OCI-LY1 (cell line): ENCODE measurements around the gene PIGV.

Experiments
- H2AFZ ChIP-seq: fragments of 200-600 bp; sonication (generic), shearing (Covaris generic); 2 replicates; pipeline ENCODE4 v1.6.0; 2014; ENCODE audit warnings: antibody characterized with exemption, mild to moderate bottlenecking, low read length
- H3F3A ChIP-seq: fragments of 200-600 bp; sonication (generic), shearing (Covaris generic); 2 replicates; pipeline ENCODE4 v1.6.0; 2014; ENCODE audit warnings: mild to moderate bottlenecking, antibody characterized with exemption, low read length, moderate library complexity; ENCODE audit not compliant: insufficient read depth
- H3K27ac ChIP-seq: fragments of 200-600 bp; sonication (generic); 2 replicates; pipeline ENCODE4 v1.5.1; 2014; ENCODE audit warnings: low read length, mixed run types, mild to moderate bottlenecking, low read depth; ENCODE audit not compliant: poor library complexity, severe bottlenecking
- H3K27me3 ChIP-seq: fragments of 200-600 bp; sonication (generic); 2 replicates; pipeline ENCODE4 v1.6.0; 2014; ENCODE audit warnings: antibody characterized with exemption, mild to moderate bottlenecking, low read length, moderate library complexity; ENCODE audit not compliant: insufficient read depth
- H3K36me3 ChIP-seq: fragments of 200-600 bp; sonication (generic); 2 replicates; pipeline ENCODE4 v1.6.1; 2014; ENCODE audit warnings: mild to moderate bottlenecking, antibody characterized with exemption, low read length, moderate library complexity, mixed read lengths; ENCODE audit not compliant: insufficient read depth
- H3K4me1 ChIP-seq: fragments of 200-600 bp; sonication (generic); 2 replicates; pipeline ENCODE4 v1.5.1; 2014; ENCODE audit warnings: mild to moderate bottlenecking, low read length, moderate library complexity; ENCODE audit not compliant: insufficient read depth, severe bottlenecking
- H3K4me2 ChIP-seq: fragments of 200-600 bp; sonication (generic), shearing (Covaris generic); 2 replicates; pipeline ENCODE4 v1.6.1; 2014; ENCODE audit warnings: low read length
- H3K4me3 ChIP-seq: fragments of 200-600 bp; sonication (generic); 2 replicates; pipeline ENCODE4 v1.5.1; 2014; ENCODE audit warnings: low read length, low read depth, mild to moderate bottlenecking, mixed read lengths; ENCODE audit not compliant: poor library complexity, severe bottlenecking
- H3K79me2 ChIP-seq: fragments of 200-600 bp; shearing (Covaris generic); 2 replicates; pipeline ENCODE4 v1.6.1; 2016; ENCODE audit warnings: mixed run types, low read length, mixed read lengths; ENCODE audit not compliant: insufficient read depth
- H3K9ac ChIP-seq: fragments of 200-600 bp; sonication (generic), shearing (Covaris generic); 2 replicates; pipeline ENCODE4 v1.6.1; 2014; ENCODE audit warnings: mild to moderate bottlenecking, low read length, mixed read lengths
- H3K9me2 ChIP-seq: fragments of 200-600 bp; sonication (generic), shearing (Covaris generic); 2 replicates; pipeline ENCODE4 v1.6.1; 2014; ENCODE audit warnings: low read depth, mild to moderate bottlenecking, low read length, mixed read lengths
- H3K9me3 ChIP-seq: fragments of 200-600 bp; shearing (Covaris generic); 2 replicates; pipeline ENCODE4 v1.6.1; 2014; ENCODE audit warnings: low read length, mixed read lengths
- H4K20me1 ChIP-seq: fragments of 200-600 bp; sonication (generic), shearing (Covaris generic); 2 replicates; pipeline ENCODE4 v1.6.0; 2016; ENCODE audit warnings: mild to moderate bottlenecking, low read length; ENCODE audit not compliant: insufficient read depth
- CTCF ChIP-seq: fragments of 200-600 bp; sonication (generic), shearing (Covaris generic); IDR thresholded peaks from 2 replicates; pipeline ENCODE4 v1.5.1; 2017; ENCODE audit warnings: mild to moderate bottlenecking, antibody characterized with exemption, low read length, moderate library complexity, mixed read lengths
- EZH2 ChIP-seq: fragments of 200-600 bp; sonication (generic), shearing (Covaris generic); IDR thresholded peaks from 2 replicates; pipeline ENCODE4 v1.8.0; 2017; ENCODE audit warnings: borderline replicate concordance, mixed run types, mild to moderate bottlenecking, antibody characterized with exemption, low read length, moderate library complexity, mixed read lengths

The PIGV gene

GRCh38 chr1:26791626-26792025, 3.9 kb downstream of the PIGV start:
- no peak overlapping the region for H3K27ac ChIP-seq
- TF ChIP-seq CTCF (no peak), EZH2 (no peak)
- H3K9me3 ChIP-seq, result no peaks in the 10 kb centered on the region

GRCh38 chr1:26792924-26793323, 5.2 kb downstream of the PIGV start:
- peaks cover 14% of the 10 kb centered on the region; the same call in 1 of the 2 replicates for H3K36me3 ChIP-seq
- H3K4me3 ChIP-seq, result no peak overlapping the region
- H3K4me2 ChIP-seq, result no peak overlapping the region
- H3K27me3 ChIP-seq, result no peaks in the 10 kb centered on the region
- H3F3A ChIP-seq, result no peaks in the 10 kb centered on the region
- no peaks in the 10 kb centered on the region for H3K9me2 ChIP-seq
- H3K4me1 ChIP-seq, result peaks cover 13% of the 10 kb centered on the region
- no peak overlapping the region for H2AFZ ChIP-seq
- no peak overlapping the region for H3K9ac ChIP-seq
- no peaks in the 10 kb centered on the region for H3K9me3 ChIP-seq
- H3K79me2 ChIP-seq, result no peaks in the 10 kb centered on the region
- TF ChIP-seq EZH2, result no peak
- TF ChIP-seq CTCF, result no peak
- H3K27ac ChIP-seq, result no peak overlapping the region
- no peaks in the 10 kb centered on the region for H4K20me1 ChIP-seq

More at GRCh38 chr1:26791626-26792025, 3.9 kb downstream of the PIGV start:
- peaks cover 22% of the 10 kb centered on the region for H3K4me1 ChIP-seq
- no peak overlapping the region for H3K4me2 ChIP-seq
- peaks cover 7% of the 10 kb centered on the region; the same call in 1 of the 2 replicates for H3K36me3 ChIP-seq
- no peaks in the 10 kb centered on the region for H3K79me2 ChIP-seq
- H3K27me3 ChIP-seq, result no peaks in the 10 kb centered on the region
- no peaks in the 10 kb centered on the region for H3K9me2 ChIP-seq
- no peak overlapping the region for H3K4me3 ChIP-seq
- no peak overlapping the region for H2AFZ ChIP-seq
- peaks cover under 1% of the 10 kb centered on the region; the same call in 1 of the 2 replicates for H3F3A ChIP-seq
- H4K20me1 ChIP-seq, result no peaks in the 10 kb centered on the region
- H3K9ac ChIP-seq, result no peak overlapping the region

GRCh38 chr1:26794391-26794790, 6.6 kb downstream of the PIGV start:
- Histone ChIP-seq H3K4me2 (no peak overlapping the region), H3K27me3 (no peaks in the 10 kb centered on the region), H3K36me3 (peaks cover 14% of the 10 kb centered on the region; the same call in 1 of the 2 replicates), H3F3A (no peaks in the 10 kb centered on the region), H3K79me2 (no peaks in the 10 kb centered on the region), H3K4me1 (peaks cover 6% of the 10 kb centered on the region), H3K9me2 (no peaks in the 10 kb centered on the region), H4K20me1 (no peaks in the 10 kb centered on the region), H3K27ac (no peak overlapping the region), H3K4me3 (no peak overlapping the region), H3K9me3 (no peaks in the 10 kb centered on the region), H2AFZ (no peak overlapping the region), H3K9ac (no peak overlapping the region)
- TF ChIP-seq CTCF, result no peak
- TF ChIP-seq EZH2, result no peak
